Endothelial cell of umbilical vein (primary cell): ENCODE results near the gene CHGA. TPM values are rescaled to one million over a fixed set of nuclear protein-coding genes. Genes with fewer than 3 reads are reported as not detected.

ENCODE experiments used
- BruUV-seq: library from RNA; stranded (reverse); fragments of 400-500 nt; replicated peaks from 2 replicates; lab custom pipeline; 2021; lab: Mats Ljungman, UMichigan
- CTCF ChIA-PET: fragments of 300-600, 350-600 bp; sonication (Branson Sonifier 250); formaldehyde crosslinking; loops from one replicate; lab custom pipeline; 2021; ENCODE audit warnings: antibody characterized with exemption, inconsistent platforms; lab: Charles Lee
- POLR2A ChIA-PET: fragments of 300-600, 350-600 bp; sonication (Branson Sonifier 250); formaldehyde crosslinking; loops from one replicate; lab custom pipeline; 2021; ENCODE audit warnings: antibody characterized with exemption, inconsistent platforms; lab: Charles Lee
- DNase-seq: peaks from one replicate; pipeline ENCODE4 v3.0.0-alpha.2; 2011; ENCODE audit warnings: low read depth, low spot score
- FAIRE-seq: peaks from 2 replicates; lab custom pipeline; 2011; peaks lifted over from hg19 to GRCh38; lab: Jason Lieb, UNC
- H2AFZ ChIP-seq: 2 replicates; pipeline ENCODE4 v1.6.0; 2012; ENCODE audit warnings: low read depth, low read length, control low read depth, inconsistent platforms
- H3K27ac ChIP-seq: 2 replicates; pipeline ENCODE4 v1.5.1; 2011; ENCODE audit warnings: low read depth, mild to moderate bottlenecking, control low read depth, low read length, moderate library complexity; ENCODE audit not compliant: insufficient read depth
- H3K27me3 ChIP-seq, 2 experiments: 2 replicates each; pipeline versions ENCODE4 v1.6.0 to v1.6.1; 2011; ENCODE audit warnings: low read length in 2 of 2, mixed read lengths in 1 of 2; ENCODE audit not compliant: control insufficient read depth in 2 of 2, insufficient read depth in 2 of 2
- H3K36me3 ChIP-seq, 2 experiments: 2 replicates in 1 of 2; 3 replicates in 1 of 2; pipeline ENCODE4 v1.5.1; 2011; ENCODE audit warnings: low read length in 2 of 2, mild to moderate bottlenecking in 1 of 2, moderate library complexity in 1 of 2; ENCODE audit not compliant: control insufficient read depth in 2 of 2, insufficient read depth in 2 of 2; ENCODE audit errors: extremely low read depth in 1 of 2
- H3K4me1 ChIP-seq: 3 replicates; pipeline ENCODE4 v1.5.1; 2011; ENCODE audit warnings: mild to moderate bottlenecking, low read length; ENCODE audit not compliant: control insufficient read depth, insufficient read depth; ENCODE audit errors: extremely low read depth
- H3K4me2 ChIP-seq: 2 replicates; pipeline ENCODE4 v1.6.1; 2011; ENCODE audit warnings: low read length, control low read depth, mixed read lengths; ENCODE audit not compliant: insufficient read depth
- H3K4me3 ChIP-seq, 3 experiments: fragments of 200-600 bp in 1 of 3; sonication (generic), shearing (Covaris generic) in 1 of 3; replicated peaks in 1 of 3; 2 replicates each; pipeline ENCODE4 v1.5.1; 2011 to 2016; ENCODE audit warnings: control low read depth in 3 of 3, low read length in 3 of 3, mild to moderate bottlenecking in 2 of 3, inconsistent platforms in 1 of 3, low read depth in 1 of 3, moderate library complexity in 1 of 3; ENCODE audit not compliant: insufficient read depth in 1 of 3
- H3K79me2 ChIP-seq: 2 replicates; pipeline ENCODE4 v1.6.0; 2012; ENCODE audit warnings: low read length, inconsistent platforms; ENCODE audit not compliant: control insufficient read depth, insufficient read depth
- H3K9ac ChIP-seq: replicated peaks from 2 replicates; pipeline ENCODE3; 2011; ENCODE audit warnings: low read length, control low read depth; ENCODE audit not compliant: insufficient read depth; ENCODE audit errors: extremely low read depth
- H3K9me1 ChIP-seq: replicated peaks from 3 replicates; pipeline ENCODE4 v1.6.0; 2011; ENCODE audit warnings: mild to moderate bottlenecking, low read length; ENCODE audit not compliant: control insufficient read depth, insufficient read depth; ENCODE audit errors: extremely low read depth
- H3K9me3 ChIP-seq: replicated peaks from 2 replicates; pipeline ENCODE4 v1.5.1; 2012; ENCODE audit warnings: low read length, inconsistent platforms; ENCODE audit not compliant: control insufficient read depth, insufficient read depth
- H4K20me1 ChIP-seq: replicated peaks from 2 replicates; pipeline ENCODE3; 2011; ENCODE audit warnings: mild to moderate bottlenecking, low read length; ENCODE audit not compliant: control insufficient read depth, insufficient read depth; ENCODE audit errors: extremely low read depth
- CTCF ChIP-seq, 2 donors: IDR thresholded peaks; 1 replicate in 1 of 2; 2 replicates in 1 of 2; pipeline ENCODE4 v1.5.1; 2011; ENCODE audit warnings: low read length in 2 of 2, mild to moderate bottlenecking in 2 of 2, moderate library complexity in 2 of 2, control low read depth in 1 of 2, inconsistent platforms in 1 of 2, low read depth in 1 of 2; ENCODE audit not compliant: insufficient read depth in 1 of 2; ENCODE audit errors: extremely low read depth in 1 of 2
- EZH2 ChIP-seq: IDR thresholded peaks from 2 replicates; pipeline ENCODE4 v1.6.1; 2012; ENCODE audit warnings: borderline replicate concordance, low read depth, mild to moderate bottlenecking, moderate library complexity, low read length, inconsistent platforms; ENCODE audit not compliant: severe bottlenecking
- FOS ChIP-seq: IDR thresholded peaks from 2 replicates; pipeline ENCODE4 v1.6.1; 2011; ENCODE audit warnings: mild to moderate bottlenecking, low read length, moderate library complexity, borderline replicate concordance; ENCODE audit not compliant: insufficient read depth
- GATA2 ChIP-seq: IDR thresholded peaks from 2 replicates; pipeline ENCODE4 v1.7.0; 2011; ENCODE audit warnings: low read depth, mild to moderate bottlenecking, moderate library complexity, mixed read lengths, low read length; ENCODE audit not compliant: insufficient read length, insufficient read depth
- JUN ChIP-seq: IDR thresholded peaks from 2 replicates; pipeline ENCODE4 v1.6.1; 2011; ENCODE audit warnings: borderline replicate concordance, low read depth; ENCODE audit not compliant: insufficient read length, insufficient read depth
- MAX ChIP-seq: IDR thresholded peaks from 2 replicates; pipeline ENCODE4 v1.6.1; 2011; ENCODE audit not compliant: insufficient read depth, insufficient read length
- MYC ChIP-seq: IDR thresholded peaks from one replicate; pipeline ENCODE4 v1.6.1; 2011; ENCODE audit warnings: mild to moderate bottlenecking, low read depth, low read length
- POLR2A ChIP-seq: IDR thresholded peaks from 2 replicates; pipeline ENCODE4 v1.6.1; 2012; ENCODE audit warnings: low read depth, mild to moderate bottlenecking, control low read depth, low read length
- POLR2AphosphoS5 ChIP-seq: IDR thresholded peaks from 2 replicates; pipeline ENCODE4 v1.6.1; 2012; ENCODE audit warnings: low read depth, mild to moderate bottlenecking, control low read depth, low read length, moderate library complexity; ENCODE audit not compliant: insufficient read depth
- dilution Hi-C: fragments of 300-500 bp; cut with MboI; formaldehyde crosslinking; loops from one replicate; pipeline ENCODE4 v1.15.0; 2019; ENCODE audit warnings: low sequenced_read_pairs; ENCODE audit not compliant: extremely low pct_ligation_motif_present
- intact Hi-C: fragments of 100-400 bp; cut with micrococcal nuclease; formaldehyde crosslinking; loops from one replicate; pipeline ENCODE4 v1.10.0; 2022
- polyA plus RNA-seq, 4 experiments: library from polyadenylated mRNA; depleted of rRNA in 3 of 4; stranded (reverse) in 3 of 4; unstranded in 1 of 4; fragments of >200 nt; gene quantifications; 2 replicates each; pipeline versions ENCODE4 v1.2.1 to v1.2.3, GENCODE V29; 2011 to 2012; ENCODE audit warnings: missing spikeins in 1 of 4
- total RNA-seq: library from RNA; stranded (reverse); gene quantifications from 2 replicates; pipeline ENCODE4 v1.2.3, GENCODE V29; 2021

The CHGA gene
- total and polyA plus RNA-seq, 2 donors (not counting 3 experiments of a cell fraction or from before 2014, with no cell fraction given): not detected

GRCh38 chr14:92942576-92942975 is 19.6 kb downstream of the CHGA start:
- Histone ChIP-seq H3K9me1 (no peaks in the 10 kb centered on the region), H3K27ac (no peak overlapping the region), H3K4me1 (peaks cover 5% of the 10 kb centered on the region), H3K36me3 (no peaks in the 10 kb centered on the region), H3K27me3 (no peaks in the 10 kb centered on the region), H3K79me2 (no peaks in the 10 kb centered on the region), H3K4me3 (no peak overlapping the region), H3K9ac (no peak overlapping the region), H3K4me2 (no peak overlapping the region), H3K9me3 (no peaks in the 10 kb centered on the region), H4K20me1 (no peaks in the 10 kb centered on the region), H2AFZ (no peak overlapping the region)
- ChIA-PET CTCF (interaction anchor here (0.8 to 1.3 kb wide), 2 partner anchors 9 to 171 kb away, joined by 3 to 6 read pairs; no protein-coding TSS in a partner anchor), POLR2A (no interaction called here)
- dilution Hi-C loops (no loop called here), intact Hi-C loops (no loop called here)
- DNase-seq (no peak), FAIRE-seq (no peak)
- BruUV-seq: no TSS peak
- TF ChIP-seq CTCF (IDR thresholded peaks at IDR 0.05; ENCODE audit: extremely low read depth in 1 of 2, insufficient read depth in 1 of 2, low read depth in 1 of 2, low read length in 2 of 2): no peak
- no peak for TF ChIP-seq POLR2A
- TF ChIP-seq POLR2AphosphoS5: no peak
- TF ChIP-seq MYC: no peak
- TF ChIP-seq GATA2: no peak
- TF ChIP-seq JUN: no peak
- TF ChIP-seq MAX: no peak
- no peak for TF ChIP-seq EZH2
- TF ChIP-seq FOS: no peak
